SK-MEL-5 (cell line): ENCODE data around the gene SYNGR2. TPM values are rescaled to one million over a fixed set of nuclear protein-coding genes. Genes with fewer than 3 reads are reported as not detected.
A peak's percentile ranks its signal among the peaks of the same experiment; 100 is the strongest.

Experiments
- DNase-seq: peaks from one replicate; pipeline ENCODE4 v3.0.0-alpha.2; 2016; ENCODE audit warnings: low read depth, low spot score
- in situ Hi-C: cut with HindIII; loops from 2 replicates; pipeline ENCODE4 v1.10.0; 2016; ENCODE audit warnings: low sequenced_read_pairs, high pct_unique_total_duplicates, low pct_unique_long_range_greater_than_20kb
- polyA plus RNA-seq, 2 experiments: library from polyadenylated mRNA; depleted of rRNA; stranded (reverse); fragments of >200 nt; gene quantifications; 2 replicates each; pipeline ENCODE4 v1.2.3, GENCODE V29; 2015
- total RNA-seq: library from RNA; depleted of rRNA; stranded (reverse); fragments of >200 nt; shearing (Covaris generic); gene quantifications from 2 replicates; pipeline ENCODE4 v1.2.3, GENCODE V29; 2014; rRNA removed

Gene SYNGR2
- total RNA-seq, result 68.5 and 87.2 TPM in 2 replicates
- 172 and 187 TPM in 2 replicates for polyA plus RNA-seq (2015; cell fraction: cytosol; rRNA removed)
- polyA plus RNA-seq (2015; cell fraction: nucleus; rRNA removed), result 42.7 and 49.1 TPM in 2 replicates

- in situ Hi-C loops, result no loop called here
- peak; percentile 91 for DNase-seq
These were observed at the start of gene SYNGR2 for GRCh38 chr17:78168242-78168902. TSS of gene SYNGR2 (plus strand) at chr17:78168581. CDS start at chr17:78168617, 36 bp downstream.

- in situ Hi-C loops, result no loop called here
- DNase-seq, result no peak
These were observed 49.6 kb upstream of the SYNGR2 start for GRCh38 chr17:78118801-78119241.

GRCh38 chr17:78120537-78120936 lies 47.8 kb upstream of the SYNGR2 start:
- in situ Hi-C loops, result no loop called here
- no peak for DNase-seq

- no peak for DNase-seq
- in situ Hi-C loops, result no loop called here
These were observed 47.2 kb upstream of the SYNGR2 start for GRCh38 chr17:78120971-78121800.

GRCh38 chr17:78121801-78122215 lies 46.6 kb upstream of the SYNGR2 start:
- DNase-seq, result no peak
- in situ Hi-C loops, result no loop called here

GRCh38 chr17:78122216-78122930 lies 46.0 kb upstream of the SYNGR2 start:
- in situ Hi-C loops, result no loop called here

GRCh38 chr17:78122931-78123249 lies 45.5 kb upstream of the SYNGR2 start:
- no peak for DNase-seq
- in situ Hi-C loops, result no loop called here

More at GRCh38 chr17:78122216-78122930, 46.0 kb upstream of the SYNGR2 start:
- no peak for DNase-seq

GRCh38 chr17:78123258-78123929 lies 45.0 kb upstream of the SYNGR2 start:
- in situ Hi-C loops, result no loop called here
- no peak for DNase-seq

- no peak for DNase-seq
- in situ Hi-C loops, result no loop called here
These were observed 44.1 kb upstream of the SYNGR2 start for GRCh38 chr17:78124081-78124835.

- in situ Hi-C loops, result no loop called here
- DNase-seq, result no peak
These were observed 43.6 kb upstream of the SYNGR2 start for GRCh38 chr17:78124836-78125137.

- in situ Hi-C loops, result no loop called here
- DNase-seq, result no peak
These were observed 43.1 kb upstream of the SYNGR2 start for GRCh38 chr17:78125138-78125913.

- DNase-seq, result no peak
- in situ Hi-C loops, result no loop called here
These were observed 42.1 kb upstream of the SYNGR2 start for GRCh38 chr17:78125976-78126894.

- no peak for DNase-seq
- in situ Hi-C loops, result no loop called here
These were observed 41.5 kb upstream of the SYNGR2 start for GRCh38 chr17:78126895-78127238.

- DNase-seq, result peak; percentile 86
- in situ Hi-C loops, result no loop called here
These were observed 41.0 kb upstream of the SYNGR2 start for GRCh38 chr17:78127239-78127887.

GRCh38 chr17:78127888-78128550 lies 40.4 kb upstream of the SYNGR2 start:
- in situ Hi-C loops, result no loop called here

More at GRCh38 chr17:78127888-78128550, 40.4 kb upstream of the SYNGR2 start:
- DNase-seq, result no peak
